Motor neuron (in vitro differentiated cells): ENCODE results near the gene MS4A15. TPM values are rescaled to one million over a fixed set of nuclear protein-coding genes. Genes with fewer than 3 reads are reported as not detected.
A peak's percentile ranks its signal among the peaks of the same experiment; 100 is the strongest.
"Not testable (repeated sequence)": the region's sequence is repeated elsewhere in the genome, so short reads cannot be mapped to it uniquely, and the experiment has no call there.

Experiments
- ATAC-seq, 8 experiments: fragments of 200-7000 bp; cut with Tn5 transposase; replicated peaks in 6 of 8; 2 replicates each; pipeline ENCODE4 v1.8.0; 2021; ENCODE audit warnings: mild to moderate bottlenecking in 8 of 8, moderate library complexity in 8 of 8
- H3K27ac ChIP-seq, 2 donors: fragments of 250-450 bp; sonication (Bioruptor Pico); 2 replicates each; pipeline ENCODE4 v1.9.0; 2021; ENCODE audit warnings: antibody characterized with exemption in 2 of 2, mild to moderate bottlenecking in 2 of 2, moderate library complexity in 1 of 2
- H3K4me1 ChIP-seq, 2 donors: fragments of 250-450 bp; sonication (Bioruptor Pico); replicated peaks in 1 of 2; 2 replicates each; pipeline ENCODE4 v1.6.1; 2021; ENCODE audit warnings: antibody characterized with exemption in 2 of 2, mild to moderate bottlenecking in 2 of 2, moderate library complexity in 1 of 2
- H3K4me3 ChIP-seq, 5 donors: fragments of 250-450 bp; sonication (Bioruptor Pico); 2 replicates each; pipeline ENCODE4 v1.9.0; 2021; ENCODE audit warnings: antibody characterized with exemption in 5 of 5, mild to moderate bottlenecking in 5 of 5, moderate library complexity in 4 of 5
- WGBS, 10 experiments: fragments of 450-650 bp; shearing (Covaris generic); methylation state at CpG; one replicate each; pipeline ENCODE4 v1.0.0; 2022; 5-methylcytosine and 5-hydroxymethylcytosine counted together
- in situ Hi-C, 9 experiments: fragments of 400-800 bp; cut with MboI; loops; one replicate each; pipeline ENCODE4 v1.15.0; 2021; ENCODE audit warnings: low sequenced_read_pairs in 9 of 9, low pct_unique_long_range_greater_than_20kb in 2 of 9; ENCODE audit not compliant: unreplicated experiment in 9 of 9
- total RNA-seq, 8 experiments: library from RNA; unstranded; fragments of 300-600 nt; gene quantifications; 2 replicates each; pipeline versions ENCODE4 v1.2.3 to v1.2.4, GENCODE V29; 2022

MS4A15 gene, protein sequence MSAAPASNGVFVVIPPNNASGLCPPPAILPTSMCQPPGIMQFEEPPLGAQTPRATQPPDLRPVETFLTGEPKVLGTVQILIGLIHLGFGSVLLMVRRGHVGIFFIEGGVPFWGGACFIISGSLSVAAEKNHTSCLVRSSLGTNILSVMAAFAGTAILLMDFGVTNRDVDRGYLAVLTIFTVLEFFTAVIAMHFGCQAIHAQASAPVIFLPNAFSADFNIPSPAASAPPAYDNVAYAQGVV
- total RNA-seq: under 1 TPM in 3 of 8 experiments, not detected in 5; 0.13 to 0.33 (median 0.28) TPM

DNA sequence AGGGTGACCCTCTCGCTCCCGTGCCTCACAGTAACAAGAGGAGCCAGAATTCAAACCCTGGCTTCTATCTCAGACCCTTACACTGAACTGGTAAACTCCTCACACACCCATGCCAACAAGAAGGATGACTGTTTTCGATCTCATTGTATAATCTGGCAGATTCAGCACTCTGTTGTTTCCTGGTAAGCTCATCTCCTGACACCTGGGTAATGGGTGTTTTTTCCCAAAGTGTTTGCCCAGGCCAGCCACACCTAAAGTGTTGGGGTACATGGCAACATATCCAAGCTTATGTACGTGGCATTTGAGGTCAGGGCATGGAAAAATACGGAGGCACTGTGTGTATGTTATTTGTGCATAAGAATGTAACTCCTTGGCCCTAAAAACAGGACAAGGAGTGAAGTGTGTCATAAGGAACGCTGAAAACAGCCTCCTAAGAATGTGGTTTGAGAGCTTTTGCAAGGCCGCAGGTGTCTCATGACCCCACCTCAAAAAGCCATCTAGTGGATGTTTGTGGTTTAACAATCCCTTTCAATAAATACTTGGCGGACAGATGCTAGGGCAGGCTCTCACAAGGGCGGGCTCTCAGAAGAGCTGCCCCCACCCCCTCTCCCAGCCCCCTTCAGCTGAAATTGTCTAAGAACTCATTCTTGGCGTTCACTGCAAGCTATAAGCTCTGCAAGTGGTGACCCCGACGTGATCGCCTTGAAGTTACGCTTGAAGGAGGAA lies at the start of gene MS4A15:
Gene MS4A15, plus strand, starts transcription at position 561 of the 726 bp plus-strand sequence. CDS start 6,867 bp downstream, outside the sequence.
- no peak for ATAC-seq
- WGBS, 10 experiments: 17 to 100% (median 67%) methylated on average over 1 to 10 of the region's 14 CpGs; no CpG with 5 or more reads in 3 of the 10 experiments
- no peak within 1 kb of the TSS for H3K4me3 ChIP-seq
- H3K27ac ChIP-seq: no peak within 1 kb of the TSS
- no peaks in the 10 kb centered on the region for H3K4me1 ChIP-seq
- in situ Hi-C loops: no loop called here

DNA sequence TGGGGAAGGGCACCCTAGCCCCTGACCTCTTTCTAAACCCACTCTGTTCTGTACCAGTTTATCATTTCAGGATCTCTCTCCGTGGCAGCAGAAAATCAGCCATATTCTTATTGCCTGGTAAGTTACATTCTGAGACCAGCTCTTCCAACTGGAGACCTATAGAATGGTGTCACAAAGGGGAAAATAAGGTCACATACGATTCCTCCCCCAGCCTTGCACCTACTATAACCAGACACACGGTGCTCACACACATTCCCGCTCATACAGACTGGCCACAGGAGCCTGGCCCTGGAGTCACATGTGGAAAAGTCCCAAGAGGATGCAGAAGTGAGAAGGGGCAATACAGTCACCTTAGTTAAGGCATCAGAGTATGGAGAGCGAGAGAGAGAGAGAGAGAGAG lies 49.7 kb upstream of the MS4A15 start:
- H3K27ac ChIP-seq: no peak overlapping the region
- no peak overlapping the region for H3K4me3 ChIP-seq
- H3K4me1 ChIP-seq: no peaks in the 10 kb centered on the region
- 0 to 89% (median 56%) methylated on average over 1 to 4 of the region's 5 CpGs; no CpG with 5 or more reads in 1 of the 10 experiments for WGBS, 10 experiments
- in situ Hi-C loops: no loop called here
- ATAC-seq: no peak

DNA sequence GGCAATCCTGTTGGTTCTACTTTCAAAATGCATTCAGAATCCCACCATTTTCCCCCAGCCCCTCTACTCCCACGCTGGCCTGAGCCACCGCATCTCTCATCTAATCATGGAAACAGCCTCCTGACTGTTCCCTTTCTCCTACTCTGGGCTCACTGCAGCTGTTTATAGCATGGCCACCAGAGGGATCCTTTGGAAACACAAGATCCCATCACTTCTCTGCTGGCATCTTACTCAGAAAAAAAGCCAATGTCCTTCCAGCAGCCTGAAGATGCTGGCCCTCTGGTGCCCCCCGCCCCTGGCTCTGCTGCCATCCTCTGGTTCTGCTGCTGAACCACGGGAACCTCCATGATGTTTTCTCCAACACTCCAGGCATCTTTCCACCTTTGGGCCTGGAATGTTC lies 46.2 kb upstream of the MS4A15 start:
- H3K4me3 ChIP-seq: no peak overlapping the region
- ATAC-seq: peak in 1 of 8 experiments; percentile 40
- no peak overlapping the region for H3K27ac ChIP-seq
- H3K4me1 ChIP-seq: no peaks in the 10 kb centered on the region
- 0 to 100% (median 41%) methylated on average over 1 to 3 of the region's 4 CpGs; no CpG with 5 or more reads in 2 of the 10 experiments for WGBS, 10 experiments
- in situ Hi-C loops: no loop called here

DNA sequence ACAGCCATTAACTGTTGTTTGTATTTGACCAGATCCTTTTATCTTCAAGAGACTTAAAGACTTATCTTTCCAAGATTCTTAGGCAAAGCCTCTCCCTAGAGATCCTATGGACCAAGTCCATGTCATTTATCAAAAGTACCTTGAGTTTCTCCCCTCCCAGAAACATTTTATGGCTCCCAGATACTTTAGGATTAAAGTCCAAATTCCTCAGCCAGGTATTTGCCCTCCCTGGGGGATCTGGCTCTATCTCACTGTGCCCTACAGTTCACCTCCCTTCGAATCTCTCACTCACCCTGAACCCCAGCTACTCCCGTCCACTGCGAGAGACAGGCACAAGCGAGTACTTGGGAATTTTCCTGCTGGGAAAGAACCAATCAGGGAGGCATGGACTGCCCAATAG lies 45.4 kb upstream of the MS4A15 start:
- 10 to 90% (median 69%) methylated on average over 2 to 4 of the region's 4 CpGs; no CpG with 5 or more reads in 5 of the 10 experiments for WGBS, 10 experiments
- no peak for ATAC-seq
- Histone ChIP-seq H3K4me1 (no peaks in the 10 kb centered on the region), H3K4me3 (no peak overlapping the region), H3K27ac (no peak overlapping the region)
- in situ Hi-C loops: no loop called here

DNA sequence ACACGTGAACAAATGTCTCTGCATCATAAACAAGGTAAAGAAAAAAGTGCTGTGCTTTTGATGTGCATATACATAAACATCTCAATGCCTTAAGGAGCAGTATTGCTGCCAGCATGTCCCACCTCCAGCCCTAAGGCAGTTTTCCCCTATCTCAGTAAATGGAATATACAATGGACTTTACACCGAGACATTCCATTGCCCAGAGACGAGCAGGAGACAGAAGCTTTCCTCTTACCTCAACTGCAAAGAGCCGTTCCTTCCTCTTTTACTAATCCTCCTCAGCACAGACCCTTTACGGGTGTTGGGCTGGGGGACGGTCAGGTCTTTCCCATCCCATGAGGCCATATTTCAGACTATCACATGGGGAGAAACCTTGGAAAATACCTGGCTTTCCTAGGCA lies 43.2 kb upstream of the MS4A15 start:
- in situ Hi-C loops, ATAC-seq, H3K4me3 ChIP-seq, H3K27ac ChIP-seq, H3K4me1 ChIP-seq: not testable (repeated sequence)
- 0 to 80% (median 40%) methylated on average over 1 of the region's 6 CpGs; no CpG with 5 or more reads in 6 of the 10 experiments for WGBS, 10 experiments

DNA sequence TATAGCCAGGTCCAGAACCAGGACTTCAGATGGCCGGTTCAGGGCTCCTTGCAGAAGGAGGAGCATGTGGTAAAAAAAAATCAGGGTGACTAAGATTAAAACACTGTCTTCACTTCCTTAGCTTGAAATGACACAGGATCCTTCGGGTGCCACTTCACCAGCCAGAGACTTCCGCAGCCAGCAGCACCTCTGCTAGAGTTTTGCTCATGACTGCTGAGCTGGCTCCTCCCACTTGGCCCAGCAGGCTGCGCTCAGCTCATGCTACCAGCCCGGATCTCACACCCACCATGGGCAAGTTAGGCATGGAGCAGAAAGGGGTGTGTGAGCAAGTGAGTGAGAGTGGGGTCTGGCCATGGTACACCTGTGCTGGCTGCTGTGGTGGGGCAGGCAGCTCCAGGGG lies 38.7 kb upstream of the MS4A15 start:
- no peak overlapping the region for H3K27ac ChIP-seq
- ATAC-seq: no peak
- H3K4me1 ChIP-seq: no peaks in the 10 kb centered on the region
- WGBS, 10 experiments: 20 to 100% (median 36%) methylated on average over 1 to 3 of the region's 5 CpGs; no CpG with 5 or more reads in 5 of the 10 experiments
- H3K4me3 ChIP-seq: no peak overlapping the region
- in situ Hi-C loops: no loop called here

DNA sequence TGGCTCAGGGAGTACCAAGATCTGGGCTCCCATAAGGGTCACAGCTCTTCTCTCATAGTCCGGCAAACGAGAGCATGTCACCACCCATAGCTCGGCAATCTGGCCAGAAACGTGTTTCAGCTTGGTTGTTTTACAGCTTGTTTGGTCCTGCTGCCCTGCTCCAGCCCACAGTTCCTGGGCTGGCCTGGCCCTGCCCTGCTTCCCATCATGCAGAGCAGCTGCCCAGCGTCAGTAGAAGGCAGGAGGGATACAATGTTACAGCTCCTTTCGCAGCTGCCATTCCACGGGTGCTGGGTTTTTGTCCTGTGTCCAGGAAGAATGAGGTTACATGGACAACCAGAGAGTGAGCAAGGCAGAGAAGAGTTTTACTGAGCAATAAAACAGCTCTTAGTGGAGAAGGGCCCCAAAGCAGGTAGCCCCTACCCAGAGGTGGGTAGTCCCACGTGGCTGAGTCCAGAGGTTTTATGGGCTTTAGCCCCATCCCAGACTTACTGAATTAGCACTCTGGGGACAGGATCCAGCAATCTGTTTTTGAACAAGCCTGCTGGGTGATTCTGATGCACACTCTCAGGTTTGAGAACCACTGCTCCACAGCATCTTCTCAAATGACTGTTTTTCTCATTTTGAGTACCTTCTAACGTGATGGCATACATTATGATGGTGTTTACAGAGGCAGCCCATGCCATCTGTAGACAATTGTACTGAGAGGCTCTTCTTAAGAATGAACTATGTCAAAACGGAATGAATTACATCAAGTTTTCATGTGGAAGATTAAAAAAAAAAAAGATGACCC lies 37.9 kb upstream of the MS4A15 start:
- Histone ChIP-seq H3K4me1 (no peaks in the 10 kb centered on the region), H3K27ac (no peak overlapping the region), H3K4me3 (no peak overlapping the region)
- WGBS, 10 experiments: 3 to 100% (median 80%) methylated on average over 1 to 8 of the region's 10 CpGs; no CpG with 5 or more reads in 1 of the 10 experiments
- ATAC-seq: no peak
- in situ Hi-C loops: no loop called here

DNA sequence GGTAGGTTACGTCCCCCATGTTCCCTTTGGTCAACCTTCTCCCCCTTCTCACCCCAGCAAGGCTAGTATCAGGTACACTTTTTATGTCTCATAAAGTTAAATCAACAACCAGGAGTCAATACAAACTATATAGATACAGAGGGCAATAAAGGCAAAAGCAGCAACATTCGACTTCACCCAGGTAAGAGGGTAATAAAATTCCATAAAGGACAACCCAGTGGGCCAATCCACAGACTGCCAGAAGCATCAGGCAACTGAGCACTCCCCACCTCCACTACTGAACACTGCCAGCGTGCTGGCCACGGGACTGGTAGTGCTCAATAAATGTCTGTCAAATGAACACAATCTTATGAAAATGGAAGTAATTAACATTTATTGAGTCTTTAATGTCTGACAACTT lies 37.3 kb upstream of the MS4A15 start:
- WGBS, 10 experiments: 0 to 100% (median 77%) methylated on average over 1 to 3 of the region's 4 CpGs; no CpG with 5 or more reads in 2 of the 10 experiments
- H3K4me3 ChIP-seq: no peak overlapping the region
- in situ Hi-C loops: no loop called here
- no peak overlapping the region for H3K27ac ChIP-seq
- ATAC-seq: no peak
- no peaks in the 10 kb centered on the region for H3K4me1 ChIP-seq

DNA sequence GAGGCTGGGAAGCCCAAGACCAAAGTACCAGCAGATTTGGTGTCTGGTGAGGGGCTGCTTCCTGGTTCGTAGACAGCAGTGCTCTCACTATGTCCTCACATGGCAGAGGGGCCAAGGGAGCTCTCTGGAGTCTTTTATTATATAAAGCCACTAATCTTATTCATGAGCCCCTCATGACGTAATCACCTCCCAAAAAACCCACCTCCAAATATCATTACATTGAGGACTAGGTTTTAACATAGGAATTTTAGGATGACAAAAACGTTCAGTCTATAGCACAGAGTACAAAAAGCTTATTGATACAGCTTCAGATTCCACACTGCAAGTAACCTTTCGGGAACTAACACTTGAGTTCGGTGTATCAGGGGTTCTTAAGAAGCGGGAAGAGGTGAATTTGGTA lies 36.2 kb upstream of the MS4A15 start:
- no peak overlapping the region for H3K27ac ChIP-seq
- no peak for ATAC-seq
- in situ Hi-C loops: no loop called here
- WGBS, 10 experiments: 0 to 100% (median 70%) methylated on average over 1 to 6 of the region's 6 CpGs; no CpG with 5 or more reads in 1 of the 10 experiments
- H3K4me1 ChIP-seq: no peaks in the 10 kb centered on the region
- no peak overlapping the region for H3K4me3 ChIP-seq

DNA sequence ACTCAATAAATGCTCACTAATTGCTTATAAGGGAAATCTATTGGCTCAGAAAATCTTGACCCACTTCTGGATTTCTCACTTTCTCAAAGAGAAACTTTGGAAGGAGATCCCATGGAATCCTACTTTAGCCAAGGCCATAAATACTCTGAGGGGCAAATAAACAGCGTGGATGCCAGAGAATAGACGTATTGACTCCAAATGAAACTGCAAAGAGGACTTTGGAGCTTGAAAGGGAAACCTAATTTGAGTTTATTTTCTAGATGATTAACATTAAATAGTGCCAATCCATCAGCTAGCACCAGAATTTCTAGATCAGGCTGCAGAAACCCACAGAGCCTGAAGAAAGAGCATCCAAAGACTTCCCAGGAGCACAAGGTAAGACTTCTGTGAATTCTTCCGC lies 32.2 kb upstream of the MS4A15 start, which contains the start of gene MS4A18:
Gene MS4A18, plus strand, starts transcription at position 301 of the 400 bp plus-strand sequence.
- ATAC-seq: no peak
- in situ Hi-C loops: no loop called here
- 19 to 100% (median 75%) methylated on average over 1 to 3 of the region's 3 CpGs; no CpG with 5 or more reads in 4 of the 10 experiments for WGBS, 10 experiments
- Histone ChIP-seq H3K27ac (no peak within 1 kb of the TSS), H3K4me1 (no peaks in the 10 kb centered on the region), H3K4me3 (no peak within 1 kb of the TSS)

DNA sequence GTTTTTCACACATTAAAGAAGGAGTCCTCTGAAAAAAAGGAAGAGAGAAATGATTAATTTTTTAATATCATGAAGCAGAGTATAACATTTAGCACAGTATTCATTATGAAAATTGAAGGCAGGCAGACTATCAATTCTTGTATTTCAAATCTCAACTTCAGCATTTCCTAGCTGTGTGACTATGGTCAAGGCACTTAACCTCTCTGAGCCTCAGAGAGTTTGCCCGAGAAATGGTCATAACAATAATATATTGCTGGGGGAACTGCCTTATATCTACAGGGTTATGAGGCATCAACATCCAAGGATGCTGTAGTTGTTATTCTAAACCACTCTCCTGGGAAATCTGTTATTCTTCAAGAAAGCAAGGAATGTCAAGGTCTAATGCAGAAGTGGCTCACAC lies 31.1 kb upstream of the MS4A15 start:
- Histone ChIP-seq H3K4me1 (no peaks in the 10 kb centered on the region), H3K27ac (no peak overlapping the region), H3K4me3 (no peak overlapping the region)
- ATAC-seq: no peak
- WGBS, 10 experiments: 33 to 100% (median 80%) methylated on average over 1 of the region's 1 CpG; no CpG with 5 or more reads in 4 of the 10 experiments
- in situ Hi-C loops: loop anchor here in 1 of 9 experiments (25.0 kb wide), 1 partner anchor 88 kb away; no protein-coding TSS in a partner anchor

DNA sequence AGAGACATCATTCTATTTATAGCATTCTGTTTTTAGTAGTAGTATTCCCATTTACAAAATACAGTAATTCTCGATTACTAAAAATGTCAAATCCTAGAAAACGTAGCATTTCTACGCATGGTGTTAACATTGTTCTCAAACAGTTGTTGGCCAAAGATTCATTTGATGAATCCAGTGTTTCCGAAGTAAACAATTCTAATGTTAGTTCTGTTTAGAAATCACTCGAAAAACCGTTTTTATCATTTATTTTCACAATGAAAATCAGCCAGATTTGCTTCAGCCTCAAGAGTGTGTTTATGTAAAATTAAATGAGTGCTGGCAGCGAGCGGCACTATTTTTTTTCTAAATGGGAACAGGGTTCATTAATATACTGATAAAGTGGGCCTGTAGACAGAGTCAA lies 25.1 kb upstream of the MS4A15 start:
- in situ Hi-C loops: loop anchor here in 1 of 9 experiments (25.0 kb wide), 1 partner anchor 94 kb away; no protein-coding TSS in a partner anchor
- Histone ChIP-seq H3K27ac (no peak overlapping the region), H3K4me3 (no peak overlapping the region), H3K4me1 (no peaks in the 10 kb centered on the region)
- 6 to 95% (median 68%) methylated on average over 1 to 8 of the region's 8 CpGs for WGBS, 10 experiments
- ATAC-seq: no peak
